BLaER1 treated with 17β-estradiol and CSF1 and Interleukin-3, amounts not matched to agents 10 nM and 100 nM (cell line): ENCODE data around the gene AATK.
A peak's percentile ranks its signal among the peaks of the same experiment; 100 is the strongest.
"Not testable (repeated sequence)": the region's sequence is repeated elsewhere in the genome, so short reads cannot be mapped to it uniquely, and the experiment has no call there.

Source experiments
- H3K27ac ChIP-seq, 11 experiments: shearing (Covaris generic); formaldehyde crosslinking; 2 replicates each; pipeline ENCODE4 v1.8.1; 2022
- H3K27me3 ChIP-seq, 11 experiments: shearing (Covaris generic); formaldehyde crosslinking; 2 replicates each; pipeline ENCODE4 v1.8.1; 2022
- H3K36me3 ChIP-seq, 11 experiments: shearing (Covaris generic); formaldehyde crosslinking; 2 replicates each; pipeline ENCODE4 v1.8.1; 2022
- H3K4me1 ChIP-seq, 10 experiments: shearing (Covaris generic); formaldehyde crosslinking; 2 replicates each; pipeline ENCODE4 v1.8.1; 2022
- H3K4me2 ChIP-seq, 11 experiments: shearing (Covaris generic); formaldehyde crosslinking; 2 replicates each; pipeline ENCODE4 v1.8.1; 2022
- H3K4me3 ChIP-seq, 10 experiments: shearing (Covaris generic); formaldehyde crosslinking; 2 replicates each; pipeline ENCODE4 v1.8.1; 2022
- H3K9ac ChIP-seq, 11 experiments: shearing (Covaris generic); formaldehyde crosslinking; 2 replicates each; pipeline ENCODE4 v1.8.1; 2022
- H3K9me3 ChIP-seq, 11 experiments: shearing (Covaris generic); formaldehyde crosslinking; replicated peaks in 1 of 11; 2 replicates each; pipeline ENCODE4 v1.8.1; 2022
- H4K20me1 ChIP-seq, 11 experiments: shearing (Covaris generic); formaldehyde crosslinking; 2 replicates each; pipeline ENCODE4 v1.8.1; 2022
- Cebpa-rat ChIP-seq, 11 experiments: shearing (Covaris generic); IDR thresholded peaks; 2 replicates each; pipeline ENCODE4 v1.8.1; 2022

AATK gene

GRCh38 chr17:81147701-81148100, 18.3 kb downstream of the AATK start:
- Histone ChIP-seq H3K4me2 (0 out of 22 replicates have a peak overlapping the region, but pooled peaks of 1 of the 11 experiments have one; percentile 82), H3K36me3 (no peaks in the 10 kb centered on the region), H3K4me1 (peaks cover 77 to 89% (median 83%) of the 10 kb centered on the region in 10 experiments), H4K20me1 (no peaks in the 10 kb centered on the region), H3K9ac (no peak overlapping the region), H3K27me3 (peaks cover 0 to 7% (median 0%) of the 10 kb centered on the region in 11 experiments; a peak in 1 of 22 replicates), H3K4me3 (no peak overlapping the region), H3K9me3 (no peaks in the 10 kb centered on the region), H3K27ac (no peak overlapping the region)
- no peak for TF ChIP-seq Cebpa-rat (IDR thresholded peaks at IDR 0.05)

GRCh38 chr17:81146208-81146607, 19.8 kb downstream of the AATK start:
- H3K9me3 ChIP-seq, H4K20me1 ChIP-seq, H3K4me3 ChIP-seq, H3K9ac ChIP-seq, H3K27me3 ChIP-seq, H3K27ac ChIP-seq, H3K36me3 ChIP-seq: not testable (repeated sequence)
- Histone ChIP-seq H3K4me2 (peak overlapping the region in 9 of 11 experiments; percentile 10 to 94 (median 39); a peak in 9 of 22 replicates), H3K4me1 (peaks cover 70 to 89% (median 83%) of the 10 kb centered on the region in 10 experiments)

GRCh38 chr17:81144423-81144781, 21.6 kb downstream of the AATK start:
- Histone ChIP-seq H3K4me2 (peak overlapping the region; percentile 40 to 97 (median 73); a peak in 21 of 22 replicates), H3K27me3 (no peaks in the 10 kb centered on the region), H3K9ac (peak overlapping the region in 8 of 11 experiments; percentile 9 to 51 (median 20); a peak in 8 of 22 replicates), H3K4me1 (peaks cover 53 to 88% (median 83%) of the 10 kb centered on the region in 10 experiments), H3K27ac (peak overlapping the region in 2 of 11 experiments; percentile 8 to 13; a peak in 2 of 22 replicates), H3K9me3 (no peaks in the 10 kb centered on the region), H4K20me1 (peaks cover 0 to 4% (median 0%) of the 10 kb centered on the region in 11 experiments; a peak in 4 of 22 replicates), H3K36me3 (no peaks in the 10 kb centered on the region), H3K4me3 (no peak overlapping the region; a peak in 1 of 20 replicates)
- TF ChIP-seq Cebpa-rat (IDR thresholded peaks at IDR 0.05), result no peak

- Histone ChIP-seq H3K9ac (peak overlapping the region in 7 of 11 experiments; percentile 9 to 51 (median 21); a peak in 6 of 22 replicates), H3K27ac (no peak overlapping the region), H3K4me3 (no peak overlapping the region; a peak in 1 of 20 replicates), H3K4me1 (peaks cover 48 to 86% (median 80%) of the 10 kb centered on the region in 10 experiments), H3K36me3 (no peaks in the 10 kb centered on the region), H4K20me1 (peaks cover 0 to 9% (median 0%) of the 10 kb centered on the region in 11 experiments; a peak in 4 of 22 replicates), H3K27me3 (no peaks in the 10 kb centered on the region), H3K4me2 (peak overlapping the region; percentile 40 to 97 (median 73)), H3K9me3 (no peaks in the 10 kb centered on the region)
- TF ChIP-seq Cebpa-rat (IDR thresholded peaks at IDR 0.05), result no peak
Measured at GRCh38 chr17:81143717-81144422, 22.2 kb downstream of the AATK start.

- Histone ChIP-seq H3K9ac (peak overlapping the region in 5 of 11 experiments; percentile 5 to 41 (median 31); a peak in 4 of 22 replicates), H3K4me3 (no peak overlapping the region), H4K20me1 (peaks cover 0 to 12% (median 0%) of the 10 kb centered on the region in 11 experiments; a peak in 4 of 22 replicates), H3K4me1 (peaks cover 41 to 79% (median 73%) of the 10 kb centered on the region in 10 experiments), H3K4me2 (peak overlapping the region; percentile 62 to 97 (median 73); a peak in 21 of 22 replicates), H3K36me3 (no peaks in the 10 kb centered on the region), H3K27ac (peak overlapping the region in 2 of 11 experiments; percentile 23 to 35; a peak in 2 of 22 replicates), H3K9me3 (no peaks in the 10 kb centered on the region), H3K27me3 (no peaks in the 10 kb centered on the region)
- TF ChIP-seq Cebpa-rat (IDR thresholded peaks at IDR 0.05), result no peak
Measured at GRCh38 chr17:81143200-81143527, 22.9 kb downstream of the AATK start.

GRCh38 chr17:81142301-81143199, 23.5 kb downstream of the AATK start:
- no peaks in the 10 kb centered on the region for H3K36me3 ChIP-seq
- H3K27ac ChIP-seq, result peak overlapping the region in 4 of 11 experiments; percentile 23 to 64 (median 38); a peak in 4 of 22 replicates
- peaks cover 41 to 75% (median 71%) of the 10 kb centered on the region in 10 experiments for H3K4me1 ChIP-seq
- H3K4me2 ChIP-seq, result peak overlapping the region; percentile 65 to 97 (median 80)
- H3K4me3 ChIP-seq, result no peak overlapping the region
- H3K9me3 ChIP-seq, result no peaks in the 10 kb centered on the region
- peak overlapping the region in 5 of 11 experiments; percentile 5 to 44 (median 31); a peak in 5 of 22 replicates for H3K9ac ChIP-seq
- no peaks in the 10 kb centered on the region for H3K27me3 ChIP-seq
- TF ChIP-seq Cebpa-rat (IDR thresholded peaks at IDR 0.05), result no peak
- H4K20me1 ChIP-seq, result peaks cover 0 to 13% (median 0%) of the 10 kb centered on the region in 11 experiments; a peak in 4 of 22 replicates

GRCh38 chr17:81140695-81141094, 25.3 kb downstream of the AATK start:
- Histone ChIP-seq H3K4me3 (no peak overlapping the region), H3K4me2 (peak overlapping the region in 8 of 11 experiments; percentile 74 to 97 (median 88); a peak in 12 of 22 replicates), H4K20me1 (peaks cover 0 to 29% (median under 1%) of the 10 kb centered on the region in 11 experiments; a peak in 6 of 22 replicates), H3K27me3 (no peaks in the 10 kb centered on the region; a peak in 1 of 22 replicates), H3K9me3 (no peaks in the 10 kb centered on the region), H3K9ac (peak overlapping the region in 1 of 11 experiments; percentile 46; a peak in 1 of 22 replicates), H3K36me3 (no peaks in the 10 kb centered on the region), H3K27ac (peak overlapping the region in 3 of 11 experiments; percentile 40 to 64 (median 46); a peak in 4 of 22 replicates), H3K4me1 (peaks cover 39 to 81% (median 71%) of the 10 kb centered on the region in 10 experiments)
- no peak for TF ChIP-seq Cebpa-rat (IDR thresholded peaks at IDR 0.05)

GRCh38 chr17:81140018-81140417, 26.0 kb downstream of the AATK start:
- Histone ChIP-seq H3K9ac (no peak overlapping the region), H4K20me1 (peaks cover 0 to 36% (median 7%) of the 10 kb centered on the region in 11 experiments; a peak in 9 of 22 replicates), H3K4me1 (peaks cover 43 to 82% (median 71%) of the 10 kb centered on the region in 10 experiments), H3K4me3 (no peak overlapping the region), H3K9me3 (no peaks in the 10 kb centered on the region), H3K27ac (no peak overlapping the region), H3K36me3 (no peaks in the 10 kb centered on the region), H3K27me3 (peaks cover 0 to 6% (median 0%) of the 10 kb centered on the region in 11 experiments; a peak in 3 of 22 replicates), H3K4me2 (peak overlapping the region in 6 of 11 experiments; percentile 11 to 97 (median 82); a peak in 11 of 22 replicates)
- no peak for TF ChIP-seq Cebpa-rat (IDR thresholded peaks at IDR 0.05)
